Osteoblast (primary cell): Measurements from ENCODE around the gene NUP153. TPM values are rescaled to one million over a fixed set of nuclear protein-coding genes. Genes with fewer than 3 reads are reported as not detected.
A peak's percentile ranks its signal among the peaks of the same experiment; 100 is the strongest.
"Not testable (repeated sequence)": the region's sequence is repeated elsewhere in the genome, so short reads cannot be mapped to it uniquely, and the experiment has no call there.

Source experiments
- DNase-seq: peaks from one replicate; pipeline ENCODE4 v3.0.0; 2011; ENCODE audit warnings: low spot score, mixed read lengths; ENCODE audit not compliant: insufficient read length; ENCODE audit errors: missing footprints
- H2AFZ ChIP-seq: 2 replicates; pipeline ENCODE4 v1.6.0; 2011; ENCODE audit warnings: mild to moderate bottlenecking, low read length
- H3K27ac ChIP-seq: 2 replicates; pipeline ENCODE4 v1.5.1; 2011; ENCODE audit warnings: mild to moderate bottlenecking, low read depth, low read length, moderate library complexity
- H3K27me3 ChIP-seq: 2 replicates; pipeline ENCODE4 v1.6.0; 2012; ENCODE audit warnings: mild to moderate bottlenecking, control low read depth, inconsistent platforms, low read length, moderate library complexity; ENCODE audit not compliant: insufficient read depth
- H3K36me3 ChIP-seq: 2 replicates; pipeline ENCODE4 v1.5.1; 2011; ENCODE audit warnings: mild to moderate bottlenecking, low read length, control low read depth, moderate library complexity; ENCODE audit not compliant: insufficient read depth
- H3K4me1 ChIP-seq: 2 replicates; pipeline ENCODE4 v1.5.1; 2011; ENCODE audit warnings: mild to moderate bottlenecking, low read length, control low read depth, moderate library complexity; ENCODE audit not compliant: insufficient read depth
- H3K4me2 ChIP-seq: 2 replicates; pipeline ENCODE4 v1.6.0; 2011; ENCODE audit warnings: mild to moderate bottlenecking, low read length; ENCODE audit not compliant: insufficient read depth
- H3K4me3 ChIP-seq: fragments of 200-600 bp; sonication (generic); 3 replicates; pipeline ENCODE4 v1.5.1; 2012; ENCODE audit warnings: mild to moderate bottlenecking, low read length, inconsistent platforms; ENCODE audit not compliant: insufficient read depth
- H3K79me2 ChIP-seq: 2 replicates; pipeline ENCODE4 v1.6.0; 2012; ENCODE audit warnings: mild to moderate bottlenecking, low read length, control low read depth, inconsistent platforms; ENCODE audit not compliant: insufficient read depth
- H3K9me3 ChIP-seq: 2 replicates; pipeline ENCODE4 v1.5.1; 2011; ENCODE audit warnings: low read depth, low read length, control low read depth
- H4K20me1 ChIP-seq: 2 replicates; pipeline ENCODE4 v1.6.0; 2012; ENCODE audit warnings: mild to moderate bottlenecking, low read length, control low read depth; ENCODE audit not compliant: insufficient read depth
- CTCF ChIP-seq: IDR thresholded peaks from 2 replicates; pipeline ENCODE4 v1.5.1; 2011; ENCODE audit warnings: mild to moderate bottlenecking, low read depth, low read length, moderate library complexity; ENCODE audit errors: extremely low read depth
- total RNA-seq: library from RNA; depleted of rRNA; stranded (reverse); fragments of >200 nt; gene quantifications from 2 replicates; pipeline ENCODE4 v1.2.3, GENCODE V29; 2012

The NUP153 gene
- total RNA-seq, 1 donor, result 28.6 TPM

GRCh38 chr6:17583811-17584210 lies 122.9 kb downstream of the NUP153 start:
- no peaks in the 10 kb centered on the region for H3K36me3 ChIP-seq
- H3K9me3 ChIP-seq, result no peaks in the 10 kb centered on the region
- H2AFZ ChIP-seq, result peak overlapping the region; percentile 70
- no peak for TF ChIP-seq CTCF
- H3K27me3 ChIP-seq, result no peaks in the 10 kb centered on the region
- H3K4me2 ChIP-seq, result peak overlapping the region; percentile 75
- DNase-seq, result peak; percentile 92
- peak overlapping the region; percentile 42 for H3K4me3 ChIP-seq
- no peaks in the 10 kb centered on the region for H3K79me2 ChIP-seq
- peak overlapping the region; percentile 69 for H3K27ac ChIP-seq
- peaks cover 7% of the 10 kb centered on the region for H3K4me1 ChIP-seq
- H4K20me1 ChIP-seq, result no peaks in the 10 kb centered on the region

GRCh38 chr6:17581282-17581681 lies 125.4 kb downstream of the NUP153 start:
- DNase-seq, H3K4me2 ChIP-seq, H3K27me3 ChIP-seq, H2AFZ ChIP-seq, H3K79me2 ChIP-seq, H3K9me3 ChIP-seq, H3K4me3 ChIP-seq, H4K20me1 ChIP-seq, H3K4me1 ChIP-seq, H3K36me3 ChIP-seq, H3K27ac ChIP-seq: not testable (repeated sequence)

- Histone ChIP-seq H2AFZ (peak overlapping the region; percentile 75), H3K79me2 (no peaks in the 10 kb centered on the region), H3K4me2 (peak overlapping the region; percentile 73), H3K27ac (no peak overlapping the region), H3K27me3 (no peaks in the 10 kb centered on the region), H3K36me3 (no peaks in the 10 kb centered on the region), H4K20me1 (no peaks in the 10 kb centered on the region), H3K4me3 (peak overlapping the region; percentile 71), H3K4me1 (peaks cover 7% of the 10 kb centered on the region), H3K9me3 (peaks cover 3% of the 10 kb centered on the region)
- peak; percentile 70 for DNase-seq
- TF ChIP-seq CTCF, result no peak
Measured at GRCh38 chr6:17580518-17581048, 126.1 kb downstream of the NUP153 start.

GRCh38 chr6:17577059-17577458 lies 129.7 kb downstream of the NUP153 start:
- no peak overlapping the region for H3K4me3 ChIP-seq
- no peaks in the 10 kb centered on the region for H3K36me3 ChIP-seq
- H3K9me3 ChIP-seq, result peaks cover 3% of the 10 kb centered on the region
- no peak overlapping the region for H2AFZ ChIP-seq
- peaks cover 8% of the 10 kb centered on the region for H3K4me1 ChIP-seq
- DNase-seq, result no peak
- no peak overlapping the region for H3K27ac ChIP-seq
- peaks cover 10% of the 10 kb centered on the region for H3K27me3 ChIP-seq
- no peak overlapping the region for H3K4me2 ChIP-seq
- H3K79me2 ChIP-seq, result no peaks in the 10 kb centered on the region
- no peak for TF ChIP-seq CTCF
- H4K20me1 ChIP-seq, result no peaks in the 10 kb centered on the region
